Ovary (tissue), 9 donors: ENCODE data around the gene GPRC5C. TPM values are rescaled to one million over a fixed set of nuclear protein-coding genes. Genes with fewer than 3 reads are reported as not detected.

Experiments used
- DNase-seq, 5 donors: peaks; one replicate each; pipeline ENCODE4 v3.0.0-alpha.2; 2019 to 2020
- H3K27ac ChIP-seq, 2 donors: fragments of 200-600 bp; one replicate each; pipeline versions ENCODE4 v1.5.1 to v1.8.0; 2019 to 2022
- H3K27me3 ChIP-seq: fragments of 200-600 bp; one replicate; pipeline ENCODE4 v1.8.0; 2022
- H3K36me3 ChIP-seq: fragments of 200-600 bp; sonication (generic); one replicate; pipeline ENCODE4 v1.5.1; 2019
- H3K4me1 ChIP-seq: one replicate; pipeline ENCODE4 v1.8.1; 2013; ENCODE audit warnings: mild to moderate bottlenecking, moderate library complexity; ENCODE audit not compliant: insufficient read depth
- H3K4me3 ChIP-seq: fragments of 200-600 bp; sonication (generic); one replicate; pipeline ENCODE4 v1.5.1; 2017
- H3K9me3 ChIP-seq, 2 donors: fragments of 200-600 bp in 1 of 2; sonication (generic) in 1 of 2; one replicate each; pipeline versions ENCODE4 v1.5.1 to v1.8.1; 2013 to 2019; ENCODE audit warnings: mild to moderate bottlenecking in 1 of 2, moderate library complexity in 1 of 2
- EP300 ChIP-seq: sonication (generic); formaldehyde crosslinking; IDR thresholded peaks from one replicate; pipeline ENCODE4 v1.6.1; 2017; ENCODE audit warnings: antibody characterized with exemption
- POLR2A ChIP-seq: fragments of 450-650 bp; IDR thresholded peaks from one replicate; pipeline ENCODE4 v1.6.1; 2017; ENCODE audit warnings: antibody characterized with exemption, mild to moderate bottlenecking, moderate library complexity
- WGBS, 3 donors: extraction: QIAGEN DNeasy Blood & Tissue Kit in 1 of 3; methylation state at CpG; one replicate each; pipeline versions ENCODE4 v1.1.5 to v1.1.7; 2013 to 2017; 5-methylcytosine and 5-hydroxymethylcytosine counted together
- intact Hi-C, 4 donors: fragments of 100-400 bp; cut with DNase I; formaldehyde crosslinking; loops; one replicate each; pipeline versions ENCODE4 v1.11.0 to v1.15.1; 2022 to 2023
- polyA plus RNA-seq, 2 donors: library from polyadenylated mRNA; stranded (reverse); fragments of 200-250 nt in 1 of 2; fragments of 350-450 nt in 1 of 2; fragmentation: Illumina TruSeq in 1 of 2; extraction: RNeasy Lipid Tissue Mini Kit (QIAGEN cat#74804) in 1 of 2; gene quantifications; one replicate each; pipeline ENCODE4 v1.2.3, GENCODE V29; 2013 to 2014
- total RNA-seq, 7 donors: library from RNA; depleted of rRNA in 2 of 7; stranded (reverse); fragments of >200 nt in 2 of 7; fragmentation: NEBNext Ultra II Directional in 3 of 7; extraction: Animal tissue kit (Norgen Biotek cat#: 25700) in 3 of 7; gene quantifications; one replicate each; pipeline versions ENCODE4 v1.1.0 to v1.2.4, GENCODE V29; 2016 to 2023
- TF ChIP-seq, protein P1 (sequence below), 3 donors: fragments of 450-650 bp in 2 of 3; fragments of 200-600 bp in 1 of 3; IDR thresholded peaks; one replicate each; pipeline versions ENCODE4 v1.5.1 to v1.8.0; 2016 to 2022; ENCODE audit warnings: antibody characterized with exemption in 3 of 3, mild to moderate bottlenecking in 1 of 3
- donor health status: DM: no; HTN: no; CAD: no; lungs with moderate emphysema.
- donor health status: DM: no; HTN: no; CAD: no.
- donor health status: Bipolar disorder and iron deficiency.
- donor health status: DM: yes; HTN: yes; CAD: no.
- donor health status: DM: no; HTN: no; CAD: no.
- donor health status: DM: yes; HTN: yes; CAD: no.

GPRC5C gene
- total and polyA plus RNA-seq, 9 donors = 3.7 to 133 (median 61.8) TPM

GRCh38 chr17:74391771-74392170 lies 40.1 kb upstream of the GPRC5C start:
- intact Hi-C loops = no loop called here
- no peak for DNase-seq
- 70 to 81% (median 74%) methylated on average over 5 of the region's 5 CpGs for WGBS, 3 donors

DNA sequence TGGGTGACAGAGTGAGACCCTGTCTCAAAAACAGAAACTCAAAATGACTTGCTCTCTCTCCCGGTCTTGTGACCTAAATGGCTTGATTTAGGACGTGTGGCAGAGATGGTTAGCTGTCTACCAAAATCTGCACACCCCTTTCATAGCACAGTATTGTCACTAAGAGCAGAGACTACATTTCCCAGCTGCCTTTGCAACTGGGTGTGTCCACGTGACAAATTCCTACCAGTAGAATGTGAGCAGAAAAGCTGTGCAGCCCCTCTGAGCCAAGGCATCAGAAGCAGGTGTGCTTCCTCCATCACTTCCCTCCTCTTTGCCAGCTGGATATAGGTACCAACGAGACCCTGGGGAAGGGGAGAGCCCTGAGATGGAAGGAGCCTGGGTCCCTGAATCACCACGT lies 39.0 kb upstream of the GPRC5C start:
- Histone ChIP-seq H3K27ac (no peak overlapping the region), H3K9me3 (no peaks in the 10 kb centered on the region), H3K4me1 (no peaks in the 10 kb centered on the region), H3K4me3 (no peak overlapping the region), H3K27me3 (no peaks in the 10 kb centered on the region), H3K36me3 (no peaks in the 10 kb centered on the region)
- intact Hi-C loops = no loop called here
- no peak for DNase-seq
- 62 to 66% (median 65%) methylated on average over 5 of the region's 5 CpGs for WGBS, 3 donors
- TF ChIP-seq POLR2A (no peak), EP300 (no peak)
- TF ChIP-seq, protein P1, sequence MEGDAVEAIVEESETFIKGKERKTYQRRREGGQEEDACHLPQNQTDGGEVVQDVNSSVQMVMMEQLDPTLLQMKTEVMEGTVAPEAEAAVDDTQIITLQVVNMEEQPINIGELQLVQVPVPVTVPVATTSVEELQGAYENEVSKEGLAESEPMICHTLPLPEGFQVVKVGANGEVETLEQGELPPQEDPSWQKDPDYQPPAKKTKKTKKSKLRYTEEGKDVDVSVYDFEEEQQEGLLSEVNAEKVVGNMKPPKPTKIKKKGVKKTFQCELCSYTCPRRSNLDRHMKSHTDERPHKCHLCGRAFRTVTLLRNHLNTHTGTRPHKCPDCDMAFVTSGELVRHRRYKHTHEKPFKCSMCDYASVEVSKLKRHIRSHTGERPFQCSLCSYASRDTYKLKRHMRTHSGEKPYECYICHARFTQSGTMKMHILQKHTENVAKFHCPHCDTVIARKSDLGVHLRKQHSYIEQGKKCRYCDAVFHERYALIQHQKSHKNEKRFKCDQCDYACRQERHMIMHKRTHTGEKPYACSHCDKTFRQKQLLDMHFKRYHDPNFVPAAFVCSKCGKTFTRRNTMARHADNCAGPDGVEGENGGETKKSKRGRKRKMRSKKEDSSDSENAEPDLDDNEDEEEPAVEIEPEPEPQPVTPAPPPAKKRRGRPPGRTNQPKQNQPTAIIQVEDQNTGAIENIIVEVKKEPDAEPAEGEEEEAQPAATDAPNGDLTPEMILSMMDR (IDR thresholded peaks at IDR 0.05) = no peak

More at GRCh38 chr17:74391771-74392170, 40.1 kb upstream of the GPRC5C start:
- no peaks in the 10 kb centered on the region for H3K9me3 ChIP-seq
- TF ChIP-seq EP300 (no peak), POLR2A (no peak)
- TF ChIP-seq, protein P1 (IDR thresholded peaks at IDR 0.05) = no peak
- H3K4me3 ChIP-seq = no peak overlapping the region
- no peak overlapping the region for H3K27ac ChIP-seq
- no peaks in the 10 kb centered on the region for H3K27me3 ChIP-seq
- no peaks in the 10 kb centered on the region for H3K4me1 ChIP-seq
- H3K36me3 ChIP-seq = no peaks in the 10 kb centered on the region

- no peak for DNase-seq
- Histone ChIP-seq H3K36me3 (no peaks in the 10 kb centered on the region), H3K27ac (no peak overlapping the region), H3K9me3 (no peaks in the 10 kb centered on the region), H3K4me3 (no peak overlapping the region), H3K4me1 (no peaks in the 10 kb centered on the region), H3K27me3 (no peaks in the 10 kb centered on the region)
- 57 to 69% (median 58%) methylated on average over 6 of the region's 6 CpGs for WGBS, 3 donors
- intact Hi-C loops = no loop called here
- no peak for TF ChIP-seq POLR2A
Observed at GRCh38 chr17:74393346-74393942, 38.4 kb upstream of the GPRC5C start.

DNA sequence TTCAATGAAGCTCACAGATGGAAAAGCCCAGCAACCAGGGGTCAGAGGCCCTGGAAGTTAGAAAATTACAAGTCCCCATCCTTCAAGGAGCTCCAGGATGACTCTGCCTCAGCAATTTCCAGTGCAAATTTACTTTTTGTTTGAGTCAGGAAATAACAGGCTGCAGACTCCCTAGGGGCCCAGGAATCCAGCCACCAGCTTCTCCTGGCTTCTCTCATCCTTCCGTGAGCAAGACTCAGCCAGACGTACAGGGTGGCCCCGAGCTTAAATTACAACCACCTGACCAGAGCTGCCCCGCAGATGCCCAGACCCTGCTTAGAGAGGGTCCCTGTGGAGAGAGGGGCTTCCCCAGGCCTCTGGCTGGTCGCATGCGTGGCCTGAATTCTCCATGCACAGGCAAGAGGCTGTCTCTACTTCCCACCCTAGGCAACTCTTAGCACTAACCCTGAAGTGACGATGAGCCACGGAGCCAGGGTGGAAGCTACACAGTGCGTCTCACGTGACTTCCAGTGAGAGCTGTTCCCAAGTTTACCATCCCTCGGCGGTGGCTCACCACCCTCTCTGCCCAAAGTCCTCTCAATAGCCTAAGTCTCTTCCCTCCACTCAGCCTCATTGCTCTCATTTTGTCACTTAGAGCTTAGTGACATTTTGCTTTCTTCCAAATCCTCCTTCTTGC lies 37.5 kb upstream of the GPRC5C start:
- H3K27ac ChIP-seq = no peak overlapping the region
- H3K36me3 ChIP-seq = no peaks in the 10 kb centered on the region
- H3K4me1 ChIP-seq = no peaks in the 10 kb centered on the region

DNA sequence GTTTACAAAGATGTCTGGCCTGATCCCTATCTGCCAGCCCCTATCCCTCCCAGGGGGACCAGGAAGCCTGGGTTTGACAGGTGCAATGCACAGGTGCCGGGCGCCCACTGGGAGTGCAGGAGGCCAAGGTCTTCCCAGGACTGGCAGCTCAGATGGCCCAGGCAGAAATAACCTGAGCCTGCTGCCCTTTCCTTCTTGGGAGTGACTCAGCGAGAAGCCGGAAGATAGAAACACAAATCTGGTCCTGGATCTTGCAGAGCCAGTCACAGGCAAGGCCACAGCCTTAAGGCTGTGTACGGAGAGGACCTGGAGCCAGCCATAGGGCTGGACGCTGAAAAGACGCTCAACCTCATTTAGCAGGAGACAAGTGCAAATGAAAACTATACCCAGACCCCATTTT lies 36.9 kb upstream of the GPRC5C start:
- no peaks in the 10 kb centered on the region for H3K9me3 ChIP-seq
- H3K27me3 ChIP-seq = no peaks in the 10 kb centered on the region
- H3K36me3 ChIP-seq = no peaks in the 10 kb centered on the region
- WGBS, 3 donors = 83 to 88% (median 87%) methylated on average over 7 of the region's 7 CpGs
- H3K4me1 ChIP-seq = no peaks in the 10 kb centered on the region
- DNase-seq = no peak
- H3K4me3 ChIP-seq = no peak overlapping the region
- TF ChIP-seq EP300 (no peak), POLR2A (no peak)
- TF ChIP-seq, protein P1 (IDR thresholded peaks at IDR 0.05) = no peak
- no peak overlapping the region for H3K27ac ChIP-seq
- intact Hi-C loops = no loop called here

More for the DNA sequence above, 37.5 kb upstream of the GPRC5C start:
- 85 to 89% (median 87%) methylated on average over 12 of the region's 12 CpGs for WGBS, 3 donors
- no peak for TF ChIP-seq POLR2A
- DNase-seq = no peak
- Histone ChIP-seq H3K9me3 (no peaks in the 10 kb centered on the region), H3K4me3 (no peak overlapping the region), H3K27me3 (no peaks in the 10 kb centered on the region)
- intact Hi-C loops = no loop called here
